GM10248 (cell line): ENCODE measurements around the gene IL3.

ENCODE experiments used
- CTCF ChIA-PET: fragments of 300-600 bp; sonication (Branson Sonifier 250); formaldehyde crosslinking; extraction: SDS; loops from one replicate; lab custom pipeline; 2021; ENCODE audit warnings: antibody characterized with exemption; lab: Yijun Ruan, JAX
- POLR2A ChIA-PET: fragments of 350-650 bp; sonication (Branson Sonifier 250); formaldehyde crosslinking; extraction: SDS; loops from one replicate; lab custom pipeline; 2020; ENCODE audit warnings: antibody characterized with exemption; lab: Yijun Ruan, JAX
- DNase-seq: peaks from one replicate; pipeline ENCODE4 v3.0.0; 2012; ENCODE audit errors: extremely low spot score
- CTCF ChIP-seq: IDR thresholded peaks from 2 replicates; pipeline ENCODE4 v1.5.1; 2012; ENCODE audit warnings: mild to moderate bottlenecking, low read depth; ENCODE audit errors: extremely low read depth, missing control alignments, control extremely low read depth

The IL3 gene

DNA sequence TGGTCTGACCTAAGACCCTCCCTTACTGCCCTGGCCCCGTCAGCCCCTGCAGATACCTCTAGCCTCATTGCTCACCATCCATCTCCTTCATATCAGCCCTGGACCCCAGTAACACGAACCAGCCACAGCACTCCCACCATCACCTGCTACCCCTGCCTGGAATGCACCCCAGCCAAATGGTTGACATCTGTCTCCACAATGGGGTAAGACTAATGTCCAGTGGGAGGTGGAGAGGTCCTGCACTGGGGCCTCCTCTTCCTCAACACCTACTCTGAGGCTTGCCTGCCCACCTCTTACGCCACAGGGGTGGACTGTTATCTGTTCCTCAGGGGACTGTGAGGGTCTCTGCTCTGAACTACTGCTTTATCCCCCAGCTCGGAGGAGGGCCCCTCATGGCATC lies 25.2 kb downstream of the IL3 start:
- ChIA-PET POLR2A (no interaction called here), CTCF (interaction anchor here (1.2 to 11.2 kb wide), 6 partner anchors 9 to 104 kb away, joined by 4 to 105 read pairs (median 8); partner anchors contain the start of gene IL3)
- no peak for TF ChIP-seq CTCF
- DNase-seq, result no peak

DNA sequence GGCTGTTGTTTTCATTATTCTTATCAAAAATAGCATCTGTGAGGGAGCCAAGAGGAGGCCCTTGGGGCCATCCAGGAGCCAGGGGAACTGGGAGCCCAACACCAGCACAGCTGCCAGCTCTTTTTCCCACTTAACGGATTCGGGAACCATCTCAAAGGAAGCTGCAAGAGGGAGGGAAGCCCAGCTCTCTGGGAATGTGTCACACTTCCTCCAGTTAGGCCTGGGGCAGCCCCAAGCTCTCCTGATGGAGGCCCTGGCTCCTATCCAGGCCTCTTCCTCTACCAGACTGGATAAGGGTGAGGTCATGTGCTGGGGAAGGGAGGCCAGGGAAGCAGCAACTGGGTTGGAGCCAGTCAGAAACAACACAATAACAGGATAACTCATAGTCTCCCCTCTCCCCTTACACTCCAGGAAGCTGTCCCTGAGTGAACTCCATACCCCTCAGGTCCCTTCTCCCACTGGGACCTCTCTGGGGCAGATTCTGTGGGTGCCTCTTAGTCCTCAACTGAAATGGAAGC lies 25.9 kb downstream of the IL3 start:
- ChIA-PET POLR2A (interaction anchor here (0.5 kb wide), 1 partner anchor 759 kb away, joined by 3 read pairs; no protein-coding TSS in a partner anchor), CTCF (interaction anchor here (1.2 to 11.2 kb wide), 6 partner anchors 8 to 94 kb away, joined by 4 to 105 read pairs (median 8); partner anchors contain the start of gene IL3)
- TF ChIP-seq CTCF, result no peak
- DNase-seq, result no peak

DNA sequence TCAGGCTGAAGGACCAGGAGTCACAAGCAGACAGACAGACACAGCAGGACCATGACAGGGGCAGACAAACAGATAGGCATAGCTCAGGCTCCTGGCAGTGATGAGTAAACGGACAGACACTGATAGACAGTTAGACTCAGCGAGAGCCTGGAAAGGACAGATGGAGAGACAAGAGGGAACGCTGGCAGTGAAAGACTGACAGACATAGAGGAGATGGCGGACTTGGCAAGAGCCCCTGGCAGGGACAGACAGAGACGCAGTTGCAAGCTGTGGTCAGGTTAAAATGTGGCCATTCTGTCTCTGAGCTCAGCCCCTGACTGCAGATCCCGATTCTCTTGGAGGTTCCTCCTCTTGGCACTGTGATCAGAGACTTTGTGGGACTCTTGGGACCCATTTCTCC lies 26.7 kb downstream of the IL3 start:
- CTCF ChIA-PET, result interaction anchor here (1.6 to 11.2 kb wide), 7 partner anchors 7 to 94 kb away, joined by 5 to 105 read pairs (median 7); partner anchors contain the start of gene IL3

DNA sequence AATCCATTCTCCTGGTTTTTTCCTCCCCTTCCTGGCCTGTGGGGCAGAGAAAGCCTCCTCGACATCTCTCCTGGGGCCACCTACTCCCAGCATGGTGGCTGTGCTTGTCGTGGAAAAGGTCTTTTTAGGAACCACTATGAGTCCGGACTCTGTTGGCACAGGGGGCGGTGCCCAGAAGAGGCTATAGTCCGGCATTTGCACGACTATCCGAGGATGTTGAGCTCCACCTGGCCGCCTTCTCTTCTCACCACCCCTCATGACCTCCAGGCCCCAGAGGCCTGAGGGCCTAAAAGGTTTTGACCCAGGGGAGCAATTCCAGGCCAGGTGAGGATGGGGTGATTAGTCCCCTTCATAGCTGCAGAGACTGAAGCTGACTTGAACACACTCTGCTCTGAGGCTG lies 27.2 kb downstream of the IL3 start:
- ChIA-PET CTCF (interaction anchor here (1.4 to 11.2 kb wide), 6 partner anchors 10 to 93 kb away, joined by 4 to 105 read pairs (median 6); partner anchors contain the start of gene IL3), POLR2A (no interaction called here)
- no peak for DNase-seq
- TF ChIP-seq CTCF, result no peak

More for the DNA sequence above, 26.7 kb downstream of the IL3 start:
- TF ChIP-seq CTCF, result no peak
- no peak for DNase-seq
- POLR2A ChIA-PET, result no interaction called here

DNA sequence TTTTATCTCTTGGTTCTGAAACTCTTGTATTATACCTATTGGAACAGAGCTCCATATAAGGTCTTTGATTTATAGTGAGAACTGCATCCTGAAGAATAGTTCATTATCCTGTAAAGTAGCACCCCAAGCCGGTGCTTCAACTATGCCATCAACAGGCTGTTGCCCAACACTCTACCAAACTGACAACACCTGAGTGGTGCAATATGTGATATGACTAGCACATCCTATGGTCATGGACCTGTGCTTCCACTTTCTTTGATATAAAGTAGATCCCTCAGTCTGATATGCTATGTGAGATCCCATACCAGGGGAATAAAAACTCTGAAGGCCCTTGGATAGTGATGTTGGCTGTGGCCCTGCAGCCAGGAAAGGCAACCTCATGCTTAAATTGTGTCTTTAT lies 28.9 kb downstream of the IL3 start:
- no peak for TF ChIP-seq CTCF
- no peak for DNase-seq
- POLR2A ChIA-PET, result no interaction called here
- CTCF ChIA-PET, result interaction anchor here (1.2 to 11.2 kb wide), 4 partner anchors 13 to 100 kb away, joined by 3 to 105 read pairs (median 8); partner anchors contain the start of gene IL3

DNA sequence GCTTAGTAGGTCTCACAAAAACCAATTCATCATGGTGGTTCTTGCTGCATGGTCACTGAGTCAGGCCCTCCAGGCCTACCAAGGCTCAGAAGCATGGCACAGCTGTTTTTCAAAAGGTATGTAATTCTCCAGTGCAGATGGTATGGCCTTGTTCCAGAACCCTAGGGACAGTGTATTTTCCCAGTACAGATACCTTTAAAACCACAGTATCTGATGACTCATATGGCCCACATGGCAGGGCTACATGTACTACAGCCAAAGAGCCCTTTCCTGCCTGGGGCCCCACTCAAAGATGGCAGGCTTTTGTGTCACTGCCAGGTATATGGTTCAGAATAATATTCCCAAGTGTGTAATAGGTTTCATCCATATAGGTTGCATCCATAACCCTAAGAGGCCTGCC lies 29.7 kb downstream of the IL3 start:
- TF ChIP-seq CTCF, result no peak
- POLR2A ChIA-PET, result no interaction called here
- DNase-seq, result no peak
- CTCF ChIA-PET, result interaction anchor here (1.2 to 11.2 kb wide), 3 partner anchors 25 to 99 kb away, joined by 3 to 105 read pairs (median 6); partner anchors contain the start of gene IL3
